GM12875 (cell line): ENCODE data around the gene MIGA2.

ENCODE experiments used
- H3K4me3 ChIP-seq: one replicate; pipeline ENCODE4 v1.5.1; 2011; ENCODE audit warnings: low read depth, low read length, control low read depth
- CTCF ChIP-seq: IDR thresholded peaks from 2 replicates; pipeline ENCODE4 v1.5.1; 2011; ENCODE audit warnings: low read depth, mild to moderate bottlenecking, control low read depth, inconsistent platforms, low read length, moderate library complexity, borderline replicate concordance; ENCODE audit not compliant: insufficient read depth

Gene MIGA2

GRCh38 chr9:129100383-129101169 is 64.2 kb downstream of the MIGA2 start:
- no peak for TF ChIP-seq CTCF
- no peak overlapping the region for H3K4me3 ChIP-seq

GRCh38 chr9:129101279-129101678 is 64.9 kb downstream of the MIGA2 start:
- TF ChIP-seq CTCF, result no peak
- no peak overlapping the region for H3K4me3 ChIP-seq

- no peak overlapping the region for H3K4me3 ChIP-seq
- no peak for TF ChIP-seq CTCF
Measured at GRCh38 chr9:129102095-129102525, 65.7 kb downstream of the MIGA2 start.

- no peak overlapping the region for H3K4me3 ChIP-seq
- peak; percentile 72 for TF ChIP-seq CTCF
Measured at GRCh38 chr9:129102791-129103594, 66.6 kb downstream of the MIGA2 start.

- TF ChIP-seq CTCF, result no peak
- H3K4me3 ChIP-seq, result no peak overlapping the region
Measured at GRCh38 chr9:129103595-129103965, 67.2 kb downstream of the MIGA2 start.

- TF ChIP-seq CTCF, result no peak
- H3K4me3 ChIP-seq, result no peak overlapping the region
Measured at GRCh38 chr9:129104051-129104450, 67.6 kb downstream of the MIGA2 start.
